ENCODE data around the gene GAD2. TPM values are rescaled to one million over a fixed set of nuclear protein-coding genes. Genes with fewer than 3 reads are reported as not detected.

GAD2 gene
- total RNA-seq, 1 donor from 2014 or later: not detected

DNA sequence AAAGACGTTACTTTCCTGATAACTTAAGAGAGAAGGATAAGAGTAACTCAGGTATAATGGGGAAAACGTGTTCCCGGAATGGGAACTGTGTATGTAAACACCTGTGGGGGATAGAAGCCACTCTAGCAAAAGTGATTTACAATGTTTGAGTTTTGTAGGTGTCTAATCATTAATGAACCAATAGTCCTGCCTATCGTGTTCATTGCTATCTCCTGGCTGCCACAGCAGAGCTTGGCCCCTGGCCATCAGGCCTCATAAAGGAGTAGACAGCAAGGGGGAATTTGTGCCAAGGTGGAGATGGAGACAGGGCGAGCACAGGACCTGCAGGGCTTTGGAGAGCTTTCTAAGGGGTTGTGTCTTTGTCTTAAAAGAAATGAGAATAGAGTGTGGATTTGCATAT lies 102.1 kb downstream of the GAD2 start:
- FAIRE-seq (no peak), DNase-seq (ENCODE audit: low read depth) (no peak)
- no peak for TF ChIP-seq CTCF (IDR thresholded peaks at IDR 0.05; ENCODE audit: insufficient read depth, low read length, severe bottlenecking)
- no peaks in the 10 kb centered on the region for H3K27me3 ChIP-seq (ENCODE audit: control insufficient read depth, insufficient read depth, low read length)
- no peaks in the 10 kb centered on the region for H3K36me3 ChIP-seq (ENCODE audit: control insufficient read depth, insufficient read depth, low read length)
- no peak overlapping the region for H3K4me3 ChIP-seq (ENCODE audit: low read depth, low read length)

DNA sequence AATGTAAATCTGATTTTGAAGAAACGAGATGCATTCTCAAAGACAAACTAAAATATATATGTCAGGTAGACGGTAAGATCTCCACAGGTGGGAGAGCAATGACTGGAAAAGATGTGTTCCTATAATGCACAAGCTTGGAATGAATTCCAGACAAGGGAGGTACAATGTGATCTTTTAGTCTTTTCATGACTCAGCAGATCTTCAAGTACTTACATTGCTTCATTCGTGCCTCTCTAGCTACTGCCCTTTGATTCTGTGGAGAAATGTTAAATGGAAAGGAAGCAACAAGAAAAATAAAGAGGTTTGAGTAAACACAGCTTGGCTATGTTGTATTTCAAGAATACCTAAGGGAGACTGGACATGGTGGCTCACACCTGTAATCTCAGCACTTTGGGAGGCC lies 106.6 kb downstream of the GAD2 start:
- Histone ChIP-seq H3K27me3 (ENCODE audit: control insufficient read depth, insufficient read depth, low read length) (no peaks in the 10 kb centered on the region), H3K36me3 (ENCODE audit: control insufficient read depth, insufficient read depth, low read length) (no peaks in the 10 kb centered on the region), H3K4me3 (ENCODE audit: low read depth, low read length) (no peak overlapping the region)
- TF ChIP-seq CTCF (IDR thresholded peaks at IDR 0.05; ENCODE audit: insufficient read depth, low read length, severe bottlenecking): no peak
- DNase-seq (ENCODE audit: low read depth) (no peak), FAIRE-seq (no peak)

- no peak for TF ChIP-seq CTCF (IDR thresholded peaks at IDR 0.05; ENCODE audit: insufficient read depth, low read length, severe bottlenecking)
- DNase-seq (ENCODE audit: low read depth) (no peak), FAIRE-seq (no peak)
- H3K36me3 ChIP-seq (ENCODE audit: control insufficient read depth, insufficient read depth, low read length): no peaks in the 10 kb centered on the region
- H3K4me3 ChIP-seq (ENCODE audit: low read depth, low read length): no peak overlapping the region
- H3K27me3 ChIP-seq (ENCODE audit: control insufficient read depth, insufficient read depth, low read length): no peaks in the 10 kb centered on the region
These were observed 110.3 kb downstream of the GAD2 start for GRCh38 chr10:26326851-26327250.

DNA sequence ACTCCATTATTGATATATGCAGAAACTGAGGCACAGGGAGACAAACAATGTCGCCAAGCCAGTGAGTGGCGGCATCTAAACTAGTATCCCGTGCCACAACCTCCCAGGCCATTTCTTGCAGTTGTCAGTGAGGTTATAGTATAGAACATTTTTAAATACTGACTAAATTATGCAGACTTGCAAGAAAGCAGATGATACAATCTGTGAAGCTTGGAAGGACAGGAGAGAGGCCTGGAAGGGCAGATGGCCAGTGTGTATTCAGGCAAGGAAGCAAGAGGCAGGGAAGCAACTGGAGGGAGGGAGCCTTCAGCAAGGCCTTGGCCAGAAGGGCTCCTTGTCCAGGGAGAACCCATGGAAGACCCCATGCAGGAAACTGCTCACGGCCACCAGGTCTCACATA lies 111.2 kb downstream of the GAD2 start:
- DNase-seq (ENCODE audit: low read depth) (no peak), FAIRE-seq (no peak)
- H3K27me3 ChIP-seq (ENCODE audit: control insufficient read depth, insufficient read depth, low read length): no peaks in the 10 kb centered on the region
- H3K4me3 ChIP-seq (ENCODE audit: low read depth, low read length): no peak overlapping the region
- H3K36me3 ChIP-seq (ENCODE audit: control insufficient read depth, insufficient read depth, low read length): no peaks in the 10 kb centered on the region
- TF ChIP-seq CTCF (IDR thresholded peaks at IDR 0.05; ENCODE audit: insufficient read depth, low read length, severe bottlenecking): no peak

DNA sequence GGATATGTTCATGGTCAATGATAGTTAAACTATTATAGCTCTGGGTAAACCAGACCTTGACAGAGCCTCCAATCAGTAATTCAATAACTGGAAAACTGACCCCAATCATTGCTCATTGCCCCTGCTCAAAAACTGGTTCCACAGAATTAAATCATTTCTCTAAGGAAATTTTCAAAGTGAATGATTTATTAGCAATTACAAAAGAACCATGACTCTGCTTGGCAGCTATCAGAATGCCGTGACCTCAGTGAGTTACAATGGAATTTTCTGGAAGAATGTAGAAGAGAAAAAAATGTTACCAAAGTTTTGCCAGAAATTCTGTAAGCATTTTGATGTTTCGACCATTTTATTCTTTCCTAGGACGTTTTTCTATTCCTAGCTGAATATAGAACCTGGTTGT lies 114.8 kb downstream of the GAD2 start:
- FAIRE-seq: no peak
- Histone ChIP-seq H3K4me3 (ENCODE audit: low read depth, low read length) (no peak overlapping the region), H3K36me3 (ENCODE audit: control insufficient read depth, insufficient read depth, low read length) (no peaks in the 10 kb centered on the region), H3K27me3 (ENCODE audit: control insufficient read depth, insufficient read depth, low read length) (no peaks in the 10 kb centered on the region)
- TF ChIP-seq CTCF (IDR thresholded peaks at IDR 0.05; ENCODE audit: insufficient read depth, low read length, severe bottlenecking): no peak
- DNase-seq (ENCODE audit: low read depth): no peak

DNA sequence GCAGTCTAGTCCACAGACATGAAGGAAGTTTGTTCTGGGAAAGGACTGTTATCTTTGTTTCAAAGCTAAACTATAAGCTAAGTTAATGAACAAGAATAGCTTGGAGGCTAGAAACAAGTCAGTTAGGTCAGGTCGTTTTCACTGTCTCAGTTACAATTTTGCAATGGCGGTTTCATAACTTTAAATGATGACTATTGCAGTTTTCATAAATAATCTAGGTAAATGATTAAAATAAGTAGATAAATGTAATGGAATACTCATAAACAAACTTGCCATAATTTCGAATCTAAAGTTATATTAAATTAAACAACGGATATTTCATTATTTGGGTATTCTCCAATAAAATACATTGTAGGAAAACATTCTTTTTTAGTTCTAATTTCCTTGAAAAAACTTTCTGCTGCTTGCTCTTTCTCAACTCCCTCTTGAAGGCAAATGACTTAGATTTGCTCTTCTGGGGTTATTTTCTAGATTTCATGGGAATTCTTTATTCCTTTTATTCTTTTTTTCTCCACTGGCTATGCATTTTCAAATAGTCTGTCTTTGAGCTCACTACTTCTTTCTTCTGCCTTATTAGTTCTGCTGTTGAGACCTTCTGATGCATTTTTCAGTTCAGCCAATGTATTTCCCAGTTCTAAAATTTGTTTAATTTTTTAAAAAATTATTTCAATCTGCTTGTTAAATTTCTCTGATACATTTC lies 117.8 kb downstream of the GAD2 start:
- Histone ChIP-seq H3K36me3 (ENCODE audit: control insufficient read depth, insufficient read depth, low read length) (no peaks in the 10 kb centered on the region), H3K27me3 (ENCODE audit: control insufficient read depth, insufficient read depth, low read length) (no peaks in the 10 kb centered on the region), H3K4me3 (ENCODE audit: low read depth, low read length) (no peak overlapping the region)
- TF ChIP-seq CTCF (IDR thresholded peaks at IDR 0.05; ENCODE audit: insufficient read depth, low read length, severe bottlenecking): no peak
- DNase-seq (ENCODE audit: low read depth) (no peak), FAIRE-seq (no peak)
